ENCODE data around the gene METTL8. TPM values are rescaled to one million over a fixed set of nuclear protein-coding genes. Genes with fewer than 3 reads are reported as not detected.

The METTL8 gene
- total RNA-seq, 1 experiment from 2014 or later, result 25.7 TPM

DNA sequence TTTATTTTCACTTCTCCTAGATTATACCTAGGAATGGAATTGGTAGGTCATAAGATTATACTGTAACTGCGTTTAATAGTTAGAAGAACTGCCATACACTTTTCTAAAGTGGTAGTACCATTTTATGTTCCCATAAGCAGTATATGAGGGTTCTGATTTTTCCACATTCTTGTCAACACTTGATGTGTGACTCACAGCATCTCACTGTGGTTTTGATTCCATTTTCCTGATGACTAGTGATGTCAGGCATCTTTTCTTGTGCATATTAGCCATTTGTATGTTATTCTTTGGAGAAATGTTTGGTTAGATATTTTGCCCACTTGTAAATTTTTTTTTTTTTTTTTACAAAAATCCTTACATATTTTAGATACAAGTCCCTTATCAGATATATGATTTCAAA is 2.5 kb upstream of the METTL8 start:
- POLR2A ChIA-PET, result no interaction called here
- peaks cover 20% of the 10 kb centered on the region for H3K4me1 Mint-ChIP-seq (ENCODE audit: low read depth, unreplicated experiment)
- no peak overlapping the region for H3K4me3 Mint-ChIP-seq (ENCODE audit: unreplicated experiment)
- intact Hi-C loops (cut with micrococcal nuclease; ENCODE audit: unreplicated experiment), result no loop called here
- Histone ChIP-seq H3K36me3 (ENCODE audit: control insufficient read depth, insufficient read depth, low read length) (peaks cover 3% of the 10 kb centered on the region; the same call in 1 of the 2 replicates), H3K27me3 (replicated peaks; ENCODE audit: control insufficient read depth, insufficient read depth, low read length) (no peaks in the 10 kb centered on the region), H3K4me1 (peaks cover 7% of the 10 kb centered on the region), H3K9me3 (no peaks in the 10 kb centered on the region), H3K4me3 (ENCODE audit: low read depth, low read length) (no peak overlapping the region)
- CTCF ChIA-PET, result no interaction called here
- peaks cover 62% of the 10 kb centered on the region for H3K36me3 Mint-ChIP-seq (ENCODE audit: insufficient read depth, unreplicated experiment)
- no peaks in the 10 kb centered on the region for H3K27me3 Mint-ChIP-seq (ENCODE audit: insufficient read depth, unreplicated experiment)
- TF ChIP-seq, protein P1, sequence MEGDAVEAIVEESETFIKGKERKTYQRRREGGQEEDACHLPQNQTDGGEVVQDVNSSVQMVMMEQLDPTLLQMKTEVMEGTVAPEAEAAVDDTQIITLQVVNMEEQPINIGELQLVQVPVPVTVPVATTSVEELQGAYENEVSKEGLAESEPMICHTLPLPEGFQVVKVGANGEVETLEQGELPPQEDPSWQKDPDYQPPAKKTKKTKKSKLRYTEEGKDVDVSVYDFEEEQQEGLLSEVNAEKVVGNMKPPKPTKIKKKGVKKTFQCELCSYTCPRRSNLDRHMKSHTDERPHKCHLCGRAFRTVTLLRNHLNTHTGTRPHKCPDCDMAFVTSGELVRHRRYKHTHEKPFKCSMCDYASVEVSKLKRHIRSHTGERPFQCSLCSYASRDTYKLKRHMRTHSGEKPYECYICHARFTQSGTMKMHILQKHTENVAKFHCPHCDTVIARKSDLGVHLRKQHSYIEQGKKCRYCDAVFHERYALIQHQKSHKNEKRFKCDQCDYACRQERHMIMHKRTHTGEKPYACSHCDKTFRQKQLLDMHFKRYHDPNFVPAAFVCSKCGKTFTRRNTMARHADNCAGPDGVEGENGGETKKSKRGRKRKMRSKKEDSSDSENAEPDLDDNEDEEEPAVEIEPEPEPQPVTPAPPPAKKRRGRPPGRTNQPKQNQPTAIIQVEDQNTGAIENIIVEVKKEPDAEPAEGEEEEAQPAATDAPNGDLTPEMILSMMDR (IDR thresholded peaks at IDR 0.05; ENCODE audit: insufficient read depth in 1 of 2, low read depth in 1 of 2, low read length in 1 of 2, severe bottlenecking in 1 of 2, unreplicated experiment in 1 of 2), result no peak
- H3K27ac Mint-ChIP-seq (ENCODE audit: unreplicated experiment), result no peak overlapping the region
- no peak for DNase-seq
- H3K9me3 Mint-ChIP-seq (ENCODE audit: unreplicated experiment), result no peaks in the 10 kb centered on the region
- no TSS peak for BruUV-seq (replicated peaks)

DNA sequence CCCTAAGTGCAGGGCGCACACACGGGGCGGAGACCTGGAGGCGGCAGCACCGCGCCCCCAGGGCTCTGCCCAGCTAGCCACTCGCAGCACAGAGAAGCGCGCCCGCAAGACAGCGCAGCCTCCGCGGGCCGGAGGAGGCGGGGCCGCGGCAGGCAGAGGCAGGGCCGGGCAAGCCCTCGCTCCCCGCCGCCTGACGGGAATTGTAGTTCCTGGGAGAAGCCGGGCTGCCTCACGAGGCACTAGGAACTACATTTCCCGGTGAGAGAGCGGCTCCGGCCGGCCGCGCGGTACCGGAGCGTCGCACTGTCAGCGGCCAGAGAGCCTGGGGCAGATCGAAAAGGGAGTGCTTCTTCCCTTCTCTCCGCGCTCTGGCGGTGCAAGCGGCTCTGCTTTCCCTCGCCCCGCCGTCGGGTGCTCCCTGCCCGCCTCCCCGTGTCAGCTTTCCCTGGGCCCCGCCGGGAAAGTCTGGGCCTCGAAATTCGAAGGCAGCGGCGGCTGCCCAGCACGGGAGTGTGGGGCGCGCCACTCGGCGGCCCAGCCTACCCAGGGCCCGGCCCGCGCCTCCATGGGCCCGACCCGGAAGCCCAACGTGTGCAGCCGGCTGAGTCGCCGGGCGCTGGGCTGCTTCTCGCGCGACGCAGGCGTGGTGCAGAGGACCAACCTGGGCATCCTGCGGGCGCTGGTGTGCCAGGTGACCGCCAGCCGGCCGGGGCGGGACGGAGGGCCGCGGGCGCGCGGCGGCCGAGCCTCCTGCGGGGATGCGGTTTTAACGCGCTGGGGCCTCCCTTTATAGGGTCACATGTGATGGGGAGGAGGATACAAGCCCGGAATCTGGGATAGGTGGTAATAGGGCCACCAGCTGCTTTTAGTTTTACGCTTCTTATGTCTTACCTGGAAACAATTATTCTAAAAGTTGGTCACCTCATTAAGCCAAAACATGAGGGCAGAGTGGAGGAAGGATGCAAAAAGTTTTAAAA is 511 bp upstream of the METTL8 start, which contains the start of gene DCAF17:
TSS of gene DCAF17 (plus strand) at position 214 of the 977 bp plus-strand sequence. CDS start at position 566, 352 bp downstream.
- TF ChIP-seq, protein P1 (IDR thresholded peaks at IDR 0.05; ENCODE audit: insufficient read depth in 1 of 2, low read depth in 1 of 2, low read length in 1 of 2, severe bottlenecking in 1 of 2, unreplicated experiment in 1 of 2), result no peak
- no peaks in the 10 kb centered on the region for H3K27me3 Mint-ChIP-seq (ENCODE audit: insufficient read depth, unreplicated experiment)
- intact Hi-C loops (cut with micrococcal nuclease; ENCODE audit: unreplicated experiment), result loop anchor here (5.0 kb wide), 2 partner anchors 88 to 462 kb away; partner anchors contain the start of gene CYBRD1

More for the DNA sequence above, 511 bp upstream of the METTL8 start, which contains the start of gene DCAF17:
- ChIA-PET CTCF (interaction anchor here (0.6 to 2.0 kb wide), 4 partner anchors 18 to 506 kb away, joined by 3 to 15 read pairs (median 4); partner anchors contain the start of gene GORASP2), POLR2A (interaction anchor here (0.6 to 1.1 kb wide), 8 partner anchors 18 to 505 kb away, joined by 3 to 7 read pairs (median 4); partner anchors contain the start of genes DYNC1I2 and GORASP2)
- Mint-ChIP-seq H3K27ac (ENCODE audit: unreplicated experiment) (peak within 1 kb of the TSS; percentile 98), H3K4me1 (ENCODE audit: low read depth, unreplicated experiment) (peaks cover 19% of the 10 kb centered on the region), H3K36me3 (ENCODE audit: insufficient read depth, unreplicated experiment) (peaks cover 44% of the 10 kb centered on the region), H3K9me3 (ENCODE audit: unreplicated experiment) (no peaks in the 10 kb centered on the region), H3K4me3 (ENCODE audit: unreplicated experiment) (peak within 1 kb of the TSS; percentile 90)
- peaks cover 7% of the 10 kb centered on the region for H3K4me1 ChIP-seq
- DNase-seq, result peak; percentile 98 to 99
- H3K4me3 ChIP-seq (ENCODE audit: low read depth, low read length), result peak within 1 kb of the TSS; percentile 89
- no TSS peak for BruUV-seq (replicated peaks)
- H3K36me3 ChIP-seq (ENCODE audit: control insufficient read depth, insufficient read depth, low read length), result peaks cover 3% of the 10 kb centered on the region; the same call in 1 of the 2 replicates
- no peaks in the 10 kb centered on the region; the same call in 1 of the 2 replicates for H3K9me3 ChIP-seq
- H3K27me3 ChIP-seq (replicated peaks; ENCODE audit: control insufficient read depth, insufficient read depth, low read length), result no peaks in the 10 kb centered on the region
